ENCODE data around the gene OR52H1. TPM values are rescaled to one million over a fixed set of nuclear protein-coding genes. Genes with fewer than 3 reads are reported as not detected.

OR52H1 gene
- total and polyA plus RNA-seq, 2 of the 8 experiments (the other 6 are each of a cell fraction or from before 2014, with no cell fraction given): 0.09 TPM; not detected in 1

DNA sequence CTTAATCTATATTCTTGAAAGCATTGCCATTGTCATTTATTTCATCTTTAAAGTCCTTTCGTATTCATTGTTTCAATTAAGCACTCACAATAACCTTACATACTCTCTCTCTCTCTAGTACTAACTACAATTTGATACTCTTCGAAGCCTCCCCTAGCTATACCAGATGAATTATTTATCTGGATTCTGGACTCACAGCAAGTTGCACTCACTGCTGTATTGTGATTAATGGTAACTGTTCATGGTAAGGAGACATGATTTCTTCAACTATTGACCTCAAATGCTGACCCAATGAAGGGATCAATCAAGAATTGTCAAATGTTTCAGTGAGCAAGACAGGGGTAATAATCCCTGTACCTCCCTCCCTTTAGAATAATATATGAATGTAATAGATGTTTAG lies 26.3 kb upstream of the OR52H1 start:
- no peak overlapping the region for H2AFZ ChIP-seq (ENCODE audit: low read length)
- 73 to 100% methylated on average over 2 of the region's 2 CpGs for WGBS, 2 experiments (ENCODE audit: extremely low coverage in 1 of 2, insufficient coverage in 1 of 2, insufficient read length in 1 of 2, insufficient replicate concordance in 2 of 2, low coverage in 1 of 2, low lambda C conversion rate in 2 of 2, missing lambda C conversion rate in 1 of 2)

More for the DNA sequence above, 26.3 kb upstream of the OR52H1 start:
- Histone ChIP-seq H3K4ac (replicated peaks; ENCODE audit: insufficient read length, low read depth, low read length) (no peak overlapping the region), H2BK5ac (ENCODE audit: low read depth, low read length) (no peak overlapping the region), H2BK120ac (replicated peaks; ENCODE audit: low read depth, low read length) (no peak overlapping the region), H3K4me1 (replicated peaks in 1 of 4; ENCODE audit: control insufficient read depth in 3 of 4, insufficient read depth in 4 of 4, low read length in 3 of 4) (no peaks in the 10 kb centered on the region), H2AK5ac (ENCODE audit: low read depth, low read length) (no peak overlapping the region), H3K23me2 (ENCODE audit: low read depth, low read length) (no peaks in the 10 kb centered on the region), H3K18ac (ENCODE audit: extremely low read depth, low read length) (no peak overlapping the region), H3K79me1 (ENCODE audit: low read depth, low read length) (no peaks in the 10 kb centered on the region), H2BK15ac (ENCODE audit: low read length) (no peak overlapping the region), H3K27me3 (replicated peaks in 1 of 4; ENCODE audit: control insufficient read depth in 3 of 4, extremely low read depth in 1 of 4, insufficient read depth in 3 of 4, low read length in 3 of 4) (no peaks in the 10 kb centered on the region), H2BK20ac (ENCODE audit: low read length) (no peak overlapping the region), H3K23ac (ENCODE audit: insufficient read length) (no peak overlapping the region), H3K9me3 (ENCODE audit: insufficient read depth in 2 of 2, low read depth in 1 of 2, low read length in 1 of 2) (no peaks in the 10 kb centered on the region), H3K79me2 (ENCODE audit: control insufficient read depth in 1 of 2, insufficient read depth in 2 of 2, low read length in 2 of 2) (no peaks in the 10 kb centered on the region), H4K91ac (replicated peaks; ENCODE audit: insufficient read length, low read length) (no peak overlapping the region), H3K4me3 (ENCODE audit: extremely low read depth in 1 of 4, insufficient read depth in 2 of 4, low read depth in 3 of 4, low read length in 4 of 4) (no peak overlapping the region), H3K4me2 (ENCODE audit: insufficient read depth in 1 of 2, low read depth in 2 of 2, low read length in 2 of 2) (no peak overlapping the region), H4K20me1 (replicated peaks in 1 of 2; ENCODE audit: control insufficient read depth in 1 of 2, insufficient read depth in 2 of 2, low read length in 2 of 2) (no peaks in the 10 kb centered on the region), H3K56ac (replicated peaks; ENCODE audit: insufficient read length, low read depth, low read length) (no peak overlapping the region), H4K5ac (ENCODE audit: insufficient read length, low read depth, low read length) (no peak overlapping the region), H3K36me3 (ENCODE audit: control insufficient read depth in 2 of 4, insufficient read depth in 4 of 4, low read length in 3 of 4) (no peaks in the 10 kb centered on the region), H2BK12ac (ENCODE audit: low read depth, low read length) (no peak overlapping the region), H3K27ac (ENCODE audit: low read depth, low read length) (no peak overlapping the region), H3K14ac (ENCODE audit: insufficient read length) (no peak overlapping the region), H4K8ac (ENCODE audit: extremely low read depth, insufficient read depth, low read length) (no peak overlapping the region), H3K9ac (replicated peaks in 1 of 4; ENCODE audit: extremely low read depth in 1 of 4, low read depth in 3 of 4, low read length in 3 of 4) (no peak overlapping the region)
- DNase-seq (ENCODE audit: low read depth in 1 of 2, low spot score in 2 of 2) (no peak), FAIRE-seq (no peak)
- no peak for TF ChIP-seq EZH2 (IDR thresholded peaks at IDR 0.05; ENCODE audit: low read depth, low read length, severe bottlenecking)
- no peak for TF ChIP-seq GABPA (IDR thresholded peaks at IDR 0.05; ENCODE audit: borderline replicate concordance, insufficient read depth, low read length)
- TF ChIP-seq CHD2 (IDR thresholded peaks at IDR 0.05; ENCODE audit: low read length): no peak
- TF ChIP-seq RNF2 (IDR thresholded peaks at IDR 0.05; ENCODE audit: borderline replicate concordance, low read depth, low read length, missing control alignments, poor library complexity, severe bottlenecking): no peak
- TF ChIP-seq RAD21 (IDR thresholded peaks at IDR 0.05 in 1 of 2, conservative IDR thresholded peaks at IDR 0.05 in 1 of 2; ENCODE audit: low read depth in 2 of 2, low read length in 2 of 2): no peak
- no peak for TF ChIP-seq SP4 (IDR thresholded peaks at IDR 0.05; ENCODE audit: low read length)
- no peak for TF ChIP-seq TEAD4 (IDR thresholded peaks at IDR 0.05; ENCODE audit: low read depth, low read length)
- TF ChIP-seq CREB1 (IDR thresholded peaks at IDR 0.05): no peak
- CTCF ChIA-PET (ENCODE audit: partially characterized antibody): interaction anchor here (0.8 kb wide), 1 partner anchor 13 kb away, joined by 3 read pairs; no protein-coding TSS in a partner anchor
- POLR2A ChIA-PET (ENCODE audit: partially characterized antibody): no interaction called here

All from H1 (cell line).